Measurements from ENCODE around the gene AQP7.

DNA sequence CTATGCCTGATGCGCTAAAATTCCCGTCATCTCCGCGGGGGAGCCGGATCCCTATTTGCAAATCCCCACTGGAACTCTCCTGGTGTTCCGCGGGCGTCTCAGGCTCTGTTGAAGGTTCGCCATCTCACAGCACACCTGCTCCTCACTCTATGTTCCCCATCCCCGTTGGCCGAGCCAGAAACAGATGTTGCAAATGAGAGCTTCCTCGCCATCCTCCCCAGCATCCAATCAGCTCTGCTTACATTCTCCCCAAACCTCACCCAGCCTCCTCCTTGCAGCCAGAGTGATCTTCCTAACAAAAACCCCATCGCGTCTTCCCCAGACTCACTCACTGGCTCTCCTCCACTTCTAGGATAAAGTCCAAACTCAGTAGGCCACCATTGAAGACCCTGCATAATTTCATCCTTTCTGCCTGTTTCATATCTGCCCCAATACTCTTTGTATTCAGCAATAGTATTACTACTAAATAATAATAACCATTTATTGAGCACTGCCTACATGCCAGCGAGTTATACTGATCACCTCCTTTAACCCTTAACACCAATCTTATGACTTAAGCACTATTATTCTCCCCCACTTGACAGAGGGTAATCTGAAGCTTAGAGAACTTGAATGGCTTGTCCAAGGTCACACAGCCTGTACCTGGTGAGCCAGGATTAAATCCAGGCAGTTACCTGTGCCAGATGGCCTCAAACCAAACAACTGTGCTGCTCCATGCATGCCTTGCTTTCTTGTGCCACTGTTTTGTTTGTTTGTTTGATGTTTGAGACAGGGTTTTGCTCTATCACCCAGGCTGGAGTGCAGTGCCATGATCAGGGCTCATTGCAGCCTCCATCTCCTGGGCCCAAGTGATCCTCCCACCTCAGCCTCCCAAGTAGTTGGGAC lies 14.0 kb downstream of the AQP7 start:
- TF ChIP-seq, protein P1, sequence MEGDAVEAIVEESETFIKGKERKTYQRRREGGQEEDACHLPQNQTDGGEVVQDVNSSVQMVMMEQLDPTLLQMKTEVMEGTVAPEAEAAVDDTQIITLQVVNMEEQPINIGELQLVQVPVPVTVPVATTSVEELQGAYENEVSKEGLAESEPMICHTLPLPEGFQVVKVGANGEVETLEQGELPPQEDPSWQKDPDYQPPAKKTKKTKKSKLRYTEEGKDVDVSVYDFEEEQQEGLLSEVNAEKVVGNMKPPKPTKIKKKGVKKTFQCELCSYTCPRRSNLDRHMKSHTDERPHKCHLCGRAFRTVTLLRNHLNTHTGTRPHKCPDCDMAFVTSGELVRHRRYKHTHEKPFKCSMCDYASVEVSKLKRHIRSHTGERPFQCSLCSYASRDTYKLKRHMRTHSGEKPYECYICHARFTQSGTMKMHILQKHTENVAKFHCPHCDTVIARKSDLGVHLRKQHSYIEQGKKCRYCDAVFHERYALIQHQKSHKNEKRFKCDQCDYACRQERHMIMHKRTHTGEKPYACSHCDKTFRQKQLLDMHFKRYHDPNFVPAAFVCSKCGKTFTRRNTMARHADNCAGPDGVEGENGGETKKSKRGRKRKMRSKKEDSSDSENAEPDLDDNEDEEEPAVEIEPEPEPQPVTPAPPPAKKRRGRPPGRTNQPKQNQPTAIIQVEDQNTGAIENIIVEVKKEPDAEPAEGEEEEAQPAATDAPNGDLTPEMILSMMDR (conservative IDR thresholded peaks at IDR 0.05): no peak
- TF ChIP-seq EZH2 (IDR thresholded peaks at IDR 0.05; ENCODE audit: low read depth): no peak
